DND-41 (cell line): ENCODE measurements around the gene PTPRU.

Experiments used
- ATAC-seq: fragments of 200-7000 bp; cut with Tn5 transposase; 3 replicates; pipeline ENCODE4 v1.9.1; 2021; ENCODE audit warnings: low read depth; ENCODE audit not compliant: insufficient read depth
- DNase-seq: peaks from one replicate; pipeline ENCODE4 v3.0.0-alpha.2; 2020
- H2AFZ ChIP-seq: 2 replicates; pipeline ENCODE4 v1.6.0; 2012; ENCODE audit warnings: low read depth, low read length
- H3K27ac ChIP-seq: 2 replicates; pipeline ENCODE4 v1.5.1; 2012; ENCODE audit warnings: low read length, inconsistent platforms
- H3K27me3 ChIP-seq: fragments of 200-600 bp; sonication (generic); 2 replicates; pipeline ENCODE4 v1.6.0; 2012; ENCODE audit warnings: low read length, mild to moderate bottlenecking, inconsistent platforms; ENCODE audit not compliant: insufficient read depth, poor library complexity
- H3K36me3 ChIP-seq: 2 replicates; pipeline ENCODE4 v1.5.1; 2012; ENCODE audit warnings: low read length, inconsistent platforms; ENCODE audit not compliant: insufficient read depth
- H3K4me1 ChIP-seq: 2 replicates; pipeline ENCODE4 v1.5.1; 2012; ENCODE audit warnings: mild to moderate bottlenecking, low read length; ENCODE audit not compliant: insufficient read depth
- H3K4me2 ChIP-seq: 2 replicates; pipeline ENCODE4 v1.6.0; 2012; ENCODE audit warnings: mild to moderate bottlenecking, moderate library complexity, low read length, inconsistent platforms; ENCODE audit not compliant: insufficient read depth
- H3K4me3 ChIP-seq, 2 experiments: fragments of 200-600 bp in 1 of 2; shearing (Covaris generic) in 1 of 2; 2 replicates each; pipeline ENCODE4 v1.5.1; 2012 to 2016; ENCODE audit warnings: inconsistent platforms in 2 of 2, low read length in 2 of 2, mild to moderate bottlenecking in 2 of 2, low read depth in 1 of 2, moderate library complexity in 1 of 2
- H3K79me2 ChIP-seq: 2 replicates; pipeline ENCODE4 v1.6.0; 2012; ENCODE audit warnings: low read length, inconsistent platforms; ENCODE audit not compliant: insufficient read depth
- H3K9ac ChIP-seq: 2 replicates; pipeline ENCODE4 v1.6.0; 2012; ENCODE audit warnings: low read depth, mild to moderate bottlenecking, inconsistent platforms, low read length, moderate library complexity
- H3K9me3 ChIP-seq: 2 replicates; pipeline ENCODE4 v1.5.1; 2012; ENCODE audit warnings: low read length, moderate library complexity, mild to moderate bottlenecking, inconsistent platforms; ENCODE audit not compliant: insufficient read depth, severe bottlenecking
- H4K20me1 ChIP-seq: 2 replicates; pipeline ENCODE4 v1.6.0; 2012; ENCODE audit warnings: low read length; ENCODE audit not compliant: insufficient read depth
- EZH2 ChIP-seq: IDR thresholded peaks from 3 replicates; pipeline ENCODE4 v1.6.1; 2012; ENCODE audit warnings: borderline replicate concordance, low read depth, mild to moderate bottlenecking, moderate library complexity, low read length, inconsistent platforms; ENCODE audit not compliant: severe bottlenecking
- TF ChIP-seq, protein P1 (sequence below): IDR thresholded peaks from 2 replicates; pipeline ENCODE4 v1.5.1; 2012; ENCODE audit warnings: borderline replicate concordance, low read length, moderate library complexity, mild to moderate bottlenecking; ENCODE audit not compliant: poor library complexity, severe bottlenecking; ENCODE audit errors: extremely low read depth

The PTPRU gene

DNA sequence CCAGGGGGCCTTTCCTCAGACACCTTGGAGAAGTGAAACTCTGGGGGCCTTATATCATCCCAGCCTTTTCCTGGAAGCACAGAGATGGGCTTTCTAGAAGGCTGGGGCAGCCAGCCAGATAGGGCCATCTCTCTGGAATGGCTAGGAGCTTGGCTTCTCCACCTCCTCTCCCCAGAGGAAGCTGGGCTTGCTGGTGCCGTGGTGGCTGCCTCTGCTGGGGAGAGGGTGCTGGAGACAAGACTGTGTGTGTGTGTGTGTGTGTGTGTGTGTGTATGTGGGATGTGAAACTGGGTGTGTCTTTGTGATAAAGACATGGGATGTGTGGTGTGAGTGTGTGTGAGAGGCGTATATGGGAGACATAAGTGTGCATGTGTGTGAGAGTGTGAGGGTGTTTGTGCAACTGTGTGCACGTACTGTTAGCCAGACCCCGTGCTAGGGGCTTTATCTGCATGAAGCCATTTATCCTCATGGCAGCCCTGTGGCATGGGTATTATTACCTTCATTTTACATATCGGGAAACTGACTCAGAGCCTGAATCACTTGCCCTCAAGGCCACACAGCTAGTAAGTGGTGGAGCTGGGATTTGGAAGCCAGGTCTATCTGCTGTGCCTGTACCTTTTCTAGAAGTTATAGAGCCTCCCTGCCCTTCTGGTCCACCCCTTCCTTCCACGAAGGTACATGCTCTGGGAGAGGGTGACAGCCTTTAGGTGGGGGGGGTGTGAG, 44.2 kb downstream of the PTPRU start:
- H4K20me1 ChIP-seq = peaks cover 3% of the 10 kb centered on the region; the same call in 1 of the 2 replicates
- H3K4me2 ChIP-seq = no peak overlapping the region
- no peak for DNase-seq
- no peaks in the 10 kb centered on the region for H3K36me3 ChIP-seq
- H3K4me3 ChIP-seq = no peak overlapping the region
- ATAC-seq = no peak
- H3K9me3 ChIP-seq = no peaks in the 10 kb centered on the region
- TF ChIP-seq, protein P1, sequence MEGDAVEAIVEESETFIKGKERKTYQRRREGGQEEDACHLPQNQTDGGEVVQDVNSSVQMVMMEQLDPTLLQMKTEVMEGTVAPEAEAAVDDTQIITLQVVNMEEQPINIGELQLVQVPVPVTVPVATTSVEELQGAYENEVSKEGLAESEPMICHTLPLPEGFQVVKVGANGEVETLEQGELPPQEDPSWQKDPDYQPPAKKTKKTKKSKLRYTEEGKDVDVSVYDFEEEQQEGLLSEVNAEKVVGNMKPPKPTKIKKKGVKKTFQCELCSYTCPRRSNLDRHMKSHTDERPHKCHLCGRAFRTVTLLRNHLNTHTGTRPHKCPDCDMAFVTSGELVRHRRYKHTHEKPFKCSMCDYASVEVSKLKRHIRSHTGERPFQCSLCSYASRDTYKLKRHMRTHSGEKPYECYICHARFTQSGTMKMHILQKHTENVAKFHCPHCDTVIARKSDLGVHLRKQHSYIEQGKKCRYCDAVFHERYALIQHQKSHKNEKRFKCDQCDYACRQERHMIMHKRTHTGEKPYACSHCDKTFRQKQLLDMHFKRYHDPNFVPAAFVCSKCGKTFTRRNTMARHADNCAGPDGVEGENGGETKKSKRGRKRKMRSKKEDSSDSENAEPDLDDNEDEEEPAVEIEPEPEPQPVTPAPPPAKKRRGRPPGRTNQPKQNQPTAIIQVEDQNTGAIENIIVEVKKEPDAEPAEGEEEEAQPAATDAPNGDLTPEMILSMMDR = no peak
- TF ChIP-seq EZH2 = no peak
- H3K27ac ChIP-seq = no peak overlapping the region
- H3K79me2 ChIP-seq = no peaks in the 10 kb centered on the region
- H3K9ac ChIP-seq = no peak overlapping the region
- no peaks in the 10 kb centered on the region for H3K4me1 ChIP-seq
- no peaks in the 10 kb centered on the region for H3K27me3 ChIP-seq
- no peak overlapping the region for H2AFZ ChIP-seq

DNA sequence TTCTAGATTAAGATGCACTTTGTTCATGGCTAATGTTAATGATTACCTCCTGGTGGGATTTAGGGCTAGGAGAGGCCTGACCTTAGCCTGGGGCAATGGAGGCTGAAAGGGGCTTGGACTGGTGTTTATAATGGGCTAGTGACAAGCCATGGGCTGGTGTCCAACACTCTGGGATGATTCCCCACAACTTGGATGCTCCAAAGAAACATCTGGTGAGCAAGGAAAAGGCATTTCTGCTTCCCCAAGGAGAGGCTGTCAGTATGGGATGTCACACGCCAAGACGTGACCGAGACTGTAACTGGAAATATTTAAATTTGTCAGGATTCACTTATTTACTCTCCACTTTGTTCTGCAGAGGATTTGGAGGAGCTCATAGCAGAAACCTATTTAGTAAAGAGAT, 45.2 kb downstream of the PTPRU start:
- no peak for TF ChIP-seq EZH2
- TF ChIP-seq, protein P1 = no peak
- Histone ChIP-seq H2AFZ (no peak overlapping the region), H3K36me3 (no peaks in the 10 kb centered on the region), H3K4me2 (no peak overlapping the region), H3K79me2 (no peaks in the 10 kb centered on the region), H3K9ac (no peak overlapping the region), H3K27ac (no peak overlapping the region), H3K4me1 (no peaks in the 10 kb centered on the region), H3K4me3 (no peak overlapping the region), H3K9me3 (no peaks in the 10 kb centered on the region), H3K27me3 (no peaks in the 10 kb centered on the region), H4K20me1 (peaks cover 3% of the 10 kb centered on the region; the same call in 1 of the 2 replicates)
- DNase-seq (no peak), ATAC-seq (no peak)

DNA sequence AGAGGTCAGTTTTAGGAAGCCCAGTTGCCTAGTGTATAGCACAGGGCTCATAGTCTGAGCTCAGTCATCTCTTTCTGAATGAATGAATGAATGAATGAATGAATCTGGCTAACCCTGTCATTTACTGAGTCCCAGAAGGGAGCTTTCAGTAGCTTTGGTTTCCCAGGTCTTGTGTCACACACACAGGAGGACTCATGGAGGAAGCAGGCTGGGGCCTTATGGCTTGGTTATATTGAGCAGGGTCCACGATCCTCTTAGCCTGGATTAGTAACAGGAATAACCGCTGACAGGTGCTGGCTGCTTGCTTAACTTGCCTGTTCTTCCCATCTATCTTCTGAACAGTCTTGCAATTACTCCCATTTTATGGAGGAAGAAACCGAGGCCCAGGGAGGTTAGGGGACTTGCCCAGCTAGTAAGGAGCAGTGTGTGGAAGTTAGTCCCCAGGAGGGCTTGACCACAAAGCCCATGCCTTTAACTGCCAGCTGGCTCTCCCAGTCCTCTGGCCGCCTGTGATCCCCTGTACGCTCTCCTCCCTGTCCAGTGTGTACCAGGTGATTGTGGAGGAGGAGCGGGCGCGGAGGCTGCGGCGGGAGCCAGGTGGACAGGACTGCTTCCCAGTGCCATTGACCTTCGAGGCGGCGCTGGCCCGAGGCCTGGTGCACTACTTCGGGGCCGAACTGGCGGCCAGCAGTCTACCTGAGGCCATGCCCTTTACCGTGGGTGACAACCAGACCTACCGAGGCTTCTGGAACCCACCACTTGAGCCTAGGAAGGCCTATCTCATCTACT, 46.0 kb downstream of the PTPRU start:
- Histone ChIP-seq H3K4me3 (no peak overlapping the region), H3K9me3 (no peaks in the 10 kb centered on the region), H2AFZ (no peak overlapping the region), H3K9ac (no peak overlapping the region), H3K4me1 (no peaks in the 10 kb centered on the region), H3K27ac (no peak overlapping the region), H3K27me3 (no peaks in the 10 kb centered on the region), H3K79me2 (no peaks in the 10 kb centered on the region), H3K4me2 (no peak overlapping the region), H4K20me1 (peaks cover 3% of the 10 kb centered on the region; the same call in 1 of the 2 replicates), H3K36me3 (no peaks in the 10 kb centered on the region)
- no peak for TF ChIP-seq EZH2
- TF ChIP-seq, protein P1 = no peak
- ATAC-seq = no peak
- DNase-seq = no peak
